SU-DHL-6 (cell line): Measurements from ENCODE around the gene PLRG1.

Experiments
- H2AFZ ChIP-seq: fragments of 200-600 bp; sonication (generic); 2 replicates; pipeline ENCODE4 v1.6.1; 2014; ENCODE audit warnings: low read depth, mild to moderate bottlenecking, moderate library complexity, mixed read lengths, antibody characterized with exemption, low read length; ENCODE audit not compliant: severe bottlenecking
- H3F3A ChIP-seq: fragments of 200-600 bp; shearing (Covaris generic); 2 replicates; pipeline ENCODE4 v1.6.0; 2016; ENCODE audit warnings: antibody characterized with exemption, mild to moderate bottlenecking; ENCODE audit not compliant: insufficient read depth
- H3K27ac ChIP-seq: fragments of 200-600 bp; sonication (generic); 2 replicates; pipeline ENCODE4 v1.5.1; 2016; ENCODE audit warnings: low read depth, mild to moderate bottlenecking, low read length, moderate library complexity, mixed read lengths
- H3K27me3 ChIP-seq: fragments of 200-600 bp; sonication (generic), shearing (Covaris generic); 2 replicates; pipeline ENCODE4 v1.6.0; 2014; ENCODE audit warnings: mild to moderate bottlenecking, low read length
- H3K36me3 ChIP-seq: fragments of 200-600 bp; sonication (generic); 2 replicates; pipeline ENCODE4 v1.6.1; 2014; ENCODE audit warnings: mild to moderate bottlenecking, low read length, mixed read lengths
- H3K4me2 ChIP-seq: fragments of 300-600, 200-600 bp; shearing (Covaris generic), sonication (generic); 2 replicates; pipeline ENCODE4 v1.6.0; 2014; ENCODE audit warnings: low read length, low read depth, mild to moderate bottlenecking; ENCODE audit not compliant: poor library complexity, severe bottlenecking
- H3K4me3 ChIP-seq: fragments of 200-600 bp; sonication (generic); 2 replicates; pipeline ENCODE4 v1.5.1; 2014; ENCODE audit warnings: antibody characterized with exemption, low read length, mild to moderate bottlenecking, mixed read lengths; ENCODE audit not compliant: insufficient read depth, poor library complexity, severe bottlenecking
- H3K79me2 ChIP-seq: fragments of 200-600 bp; sonication (generic); 2 replicates; pipeline ENCODE4 v1.6.1; 2014; ENCODE audit warnings: mild to moderate bottlenecking, low read length, moderate library complexity; ENCODE audit not compliant: insufficient read depth
- H3K9ac ChIP-seq: fragments of 200-600 bp; sonication (generic); 2 replicates; pipeline ENCODE4 v1.7.0; 2014; ENCODE audit warnings: mild to moderate bottlenecking, low read length
- H3K9me2 ChIP-seq: fragments of 200-600 bp; sonication (generic); replicated peaks from 2 replicates; pipeline ENCODE4 v1.6.1; 2014; ENCODE audit warnings: low read length; ENCODE audit not compliant: insufficient read depth
- H3K9me3 ChIP-seq: fragments of 200-600 bp; sonication (generic); 2 replicates; pipeline ENCODE4 v1.6.1; 2014; ENCODE audit warnings: low read length, mixed read lengths; ENCODE audit not compliant: insufficient read depth
- H4K20me1 ChIP-seq: fragments of 200-600 bp; sonication (generic); 2 replicates; pipeline ENCODE4 v1.6.1; 2014; ENCODE audit warnings: low read depth, mild to moderate bottlenecking, antibody characterized with exemption, low read length, moderate library complexity, mixed read lengths
- EZH2phosphoT487 ChIP-seq: fragments of 200-600 bp; sonication (generic), shearing (Covaris generic); conservative IDR thresholded peaks from 2 replicates; pipeline ENCODE4 v1.6.1; 2018; ENCODE audit warnings: mild to moderate bottlenecking, antibody characterized with exemption, low read length, moderate library complexity, mixed read lengths
- TF ChIP-seq, protein P1 (sequence below): fragments of 200-600 bp; sonication (generic); IDR thresholded peaks from one replicate; pipeline ENCODE4 v1.5.1; 2017; ENCODE audit warnings: antibody characterized with exemption, mild to moderate bottlenecking, low read length, moderate library complexity; ENCODE audit not compliant: insufficient read depth, poor library complexity, severe bottlenecking

PLRG1 gene

DNA sequence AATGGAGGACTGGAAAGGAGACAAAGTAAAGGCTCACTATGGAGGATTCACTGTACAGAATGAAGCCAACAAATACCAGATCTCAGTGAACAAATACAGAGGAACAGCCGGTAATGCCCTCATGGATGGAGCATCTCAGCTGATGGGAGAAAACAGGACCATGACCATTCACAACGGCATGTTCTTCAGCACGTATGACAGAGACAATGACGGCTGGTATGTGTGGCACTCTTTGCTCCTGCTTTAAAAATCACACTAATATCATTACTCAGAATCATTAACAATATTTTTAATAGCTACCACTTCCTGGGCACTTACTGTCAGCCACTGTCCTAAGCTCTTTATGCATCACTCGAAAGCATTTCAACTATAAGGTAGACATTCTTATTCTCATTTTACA, 19.4 kb upstream of the PLRG1 start:
- no peak overlapping the region for H3K27ac ChIP-seq
- no peaks in the 10 kb centered on the region for H3F3A ChIP-seq
- no peaks in the 10 kb centered on the region for H3K9me3 ChIP-seq
- no peak overlapping the region for H3K9ac ChIP-seq
- H3K4me3 ChIP-seq = no peak overlapping the region
- no peaks in the 10 kb centered on the region for H4K20me1 ChIP-seq
- H3K9me2 ChIP-seq = no peaks in the 10 kb centered on the region
- H3K27me3 ChIP-seq = no peaks in the 10 kb centered on the region
- H3K4me2 ChIP-seq = no peak overlapping the region
- H3K79me2 ChIP-seq = no peaks in the 10 kb centered on the region
- TF ChIP-seq, protein P1, sequence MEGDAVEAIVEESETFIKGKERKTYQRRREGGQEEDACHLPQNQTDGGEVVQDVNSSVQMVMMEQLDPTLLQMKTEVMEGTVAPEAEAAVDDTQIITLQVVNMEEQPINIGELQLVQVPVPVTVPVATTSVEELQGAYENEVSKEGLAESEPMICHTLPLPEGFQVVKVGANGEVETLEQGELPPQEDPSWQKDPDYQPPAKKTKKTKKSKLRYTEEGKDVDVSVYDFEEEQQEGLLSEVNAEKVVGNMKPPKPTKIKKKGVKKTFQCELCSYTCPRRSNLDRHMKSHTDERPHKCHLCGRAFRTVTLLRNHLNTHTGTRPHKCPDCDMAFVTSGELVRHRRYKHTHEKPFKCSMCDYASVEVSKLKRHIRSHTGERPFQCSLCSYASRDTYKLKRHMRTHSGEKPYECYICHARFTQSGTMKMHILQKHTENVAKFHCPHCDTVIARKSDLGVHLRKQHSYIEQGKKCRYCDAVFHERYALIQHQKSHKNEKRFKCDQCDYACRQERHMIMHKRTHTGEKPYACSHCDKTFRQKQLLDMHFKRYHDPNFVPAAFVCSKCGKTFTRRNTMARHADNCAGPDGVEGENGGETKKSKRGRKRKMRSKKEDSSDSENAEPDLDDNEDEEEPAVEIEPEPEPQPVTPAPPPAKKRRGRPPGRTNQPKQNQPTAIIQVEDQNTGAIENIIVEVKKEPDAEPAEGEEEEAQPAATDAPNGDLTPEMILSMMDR = no peak
- TF ChIP-seq EZH2phosphoT487 = no peak
- no peaks in the 10 kb centered on the region for H3K36me3 ChIP-seq
- H2AFZ ChIP-seq = no peak overlapping the region

DNA sequence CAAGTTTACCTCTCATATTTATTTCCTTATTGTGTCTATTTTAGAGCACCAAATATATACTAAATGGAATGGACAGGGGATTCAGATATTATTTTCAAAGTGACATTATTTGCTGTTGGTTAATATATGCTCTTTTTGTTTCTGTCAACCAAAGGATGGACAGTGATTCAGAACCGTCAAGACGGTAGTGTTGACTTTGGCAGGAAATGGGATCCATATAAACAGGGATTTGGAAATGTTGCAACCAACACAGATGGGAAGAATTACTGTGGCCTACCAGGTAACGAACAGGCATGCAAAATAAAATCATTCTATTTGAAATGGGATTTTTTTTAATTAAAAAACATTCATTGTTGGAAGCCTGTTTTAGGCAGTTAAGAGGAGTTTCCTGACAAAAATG, 18.8 kb upstream of the PLRG1 start:
- Histone ChIP-seq H3K4me2 (no peak overlapping the region), H3F3A (no peaks in the 10 kb centered on the region), H3K9me2 (no peaks in the 10 kb centered on the region), H3K27ac (no peak overlapping the region), H3K36me3 (no peaks in the 10 kb centered on the region), H4K20me1 (no peaks in the 10 kb centered on the region), H3K9ac (no peak overlapping the region), H3K4me3 (no peak overlapping the region), H3K27me3 (no peaks in the 10 kb centered on the region), H2AFZ (no peak overlapping the region), H3K79me2 (no peaks in the 10 kb centered on the region), H3K9me3 (no peaks in the 10 kb centered on the region)
- TF ChIP-seq EZH2phosphoT487 = no peak
- TF ChIP-seq, protein P1 = no peak

DNA sequence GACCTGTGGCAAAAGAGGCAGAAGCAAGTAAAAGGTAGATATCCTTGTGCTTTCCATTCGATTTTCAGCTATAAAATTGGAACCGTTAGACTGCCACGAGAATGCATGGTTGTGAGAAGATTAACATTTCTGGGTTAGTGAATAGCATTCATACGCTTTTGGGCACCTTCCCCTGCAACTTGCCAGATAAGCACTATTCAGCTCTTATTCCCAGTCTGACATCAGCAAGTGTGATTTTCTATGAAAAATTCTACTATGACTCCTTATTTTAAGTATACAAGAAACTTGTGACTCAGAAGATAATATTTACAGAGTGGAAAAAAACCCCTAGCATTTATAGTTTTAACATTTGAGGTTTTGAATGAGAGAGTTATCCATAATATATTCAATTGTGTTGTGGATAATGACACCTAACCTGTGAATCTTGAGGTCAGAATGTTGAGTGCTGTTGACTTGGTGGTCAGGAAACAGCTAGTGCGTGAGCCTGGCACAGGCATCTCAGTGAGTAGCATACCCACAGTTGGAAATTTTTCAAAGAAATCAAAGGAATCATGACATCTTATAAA, 16.5 kb upstream of the PLRG1 start:
- Histone ChIP-seq H3K27ac (no peak overlapping the region), H3K4me2 (no peak overlapping the region), H3F3A (no peaks in the 10 kb centered on the region), H3K27me3 (no peaks in the 10 kb centered on the region), H2AFZ (no peak overlapping the region), H4K20me1 (no peaks in the 10 kb centered on the region), H3K9me2 (no peaks in the 10 kb centered on the region), H3K9ac (no peak overlapping the region), H3K36me3 (no peaks in the 10 kb centered on the region), H3K9me3 (no peaks in the 10 kb centered on the region), H3K79me2 (no peaks in the 10 kb centered on the region), H3K4me3 (no peak overlapping the region)
- TF ChIP-seq EZH2phosphoT487 = no peak

DNA sequence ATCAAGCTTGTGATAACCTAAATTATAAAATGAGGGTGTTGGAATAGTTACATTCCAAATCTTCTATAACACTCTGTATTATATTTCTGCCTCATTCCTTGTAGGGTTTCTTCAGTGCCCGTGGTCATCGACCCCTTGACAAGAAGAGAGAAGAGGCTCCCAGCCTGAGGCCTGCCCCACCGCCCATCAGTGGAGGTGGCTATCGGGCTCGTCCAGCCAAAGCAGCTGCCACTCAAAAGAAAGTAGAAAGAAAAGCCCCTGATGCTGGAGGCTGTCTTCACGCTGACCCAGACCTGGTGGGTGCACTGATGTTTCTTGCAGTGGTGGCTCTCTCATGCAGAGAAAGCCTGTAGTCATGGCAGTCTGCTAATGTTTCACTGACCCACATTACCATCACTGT, 15.5 kb upstream of the PLRG1 start:
- Histone ChIP-seq H3K9me2 (no peaks in the 10 kb centered on the region), H3K4me2 (no peak overlapping the region), H3K79me2 (no peaks in the 10 kb centered on the region), H4K20me1 (no peaks in the 10 kb centered on the region), H3K27me3 (no peaks in the 10 kb centered on the region), H3K4me3 (no peak overlapping the region), H3K27ac (no peak overlapping the region), H3F3A (no peaks in the 10 kb centered on the region), H2AFZ (no peak overlapping the region), H3K9ac (no peak overlapping the region), H3K36me3 (no peaks in the 10 kb centered on the region), H3K9me3 (no peaks in the 10 kb centered on the region)
- TF ChIP-seq EZH2phosphoT487 = no peak
- TF ChIP-seq, protein P1 = no peak
